Tibial nerve (tissue), 4 donors: Measurements from ENCODE around the gene CSNK2B. TPM values are rescaled to one million over a fixed set of nuclear protein-coding genes. Genes with fewer than 3 reads are reported as not detected.

ENCODE experiments used
- DNase-seq, 2 donors: peaks; one replicate each; pipeline ENCODE4 v3.0.0-alpha.2; 2019; ENCODE audit warnings: low spot score in 2 of 2
- H3K27ac ChIP-seq, 4 donors: fragments of 200-600 bp; sonication (generic) in 3 of 4; one replicate each; pipeline ENCODE4 v1.5.1; 2017 to 2019; ENCODE audit warnings: mild to moderate bottlenecking in 1 of 4
- H3K27me3 ChIP-seq, 2 donors: fragments of 200-600 bp; sonication (generic) in 1 of 2; one replicate each; pipeline versions ENCODE4 v1.5.1 to v1.6.0; 2017 to 2019
- H3K36me3 ChIP-seq, 3 donors: fragments of 200-600 bp; sonication (generic); one replicate each; pipeline ENCODE4 v1.5.1; 2018 to 2019
- H3K4me1 ChIP-seq, 4 donors: fragments of 200-600 bp; sonication (generic) in 3 of 4; one replicate each; pipeline ENCODE4 v1.5.1; 2017 to 2019
- H3K4me3 ChIP-seq, 4 donors: fragments of 200-600 bp; sonication (generic) in 3 of 4; one replicate each; pipeline ENCODE4 v1.5.1; 2017 to 2019; ENCODE audit warnings: mild to moderate bottlenecking in 1 of 4, moderate library complexity in 1 of 4
- H3K9me3 ChIP-seq, 4 donors: fragments of 200-600 bp; sonication (generic) in 3 of 4; one replicate each; pipeline ENCODE4 v1.5.1; 2017 to 2019
- CTCF ChIP-seq, 5 experiments: fragments of 200-600 bp in 3 of 5; fragments of 450-650 bp in 2 of 5; sonication (generic) in 3 of 5; IDR thresholded peaks; one replicate each; pipeline ENCODE4 v1.5.1; 2016 to 2019; ENCODE audit warnings: antibody characterized with exemption in 5 of 5, mild to moderate bottlenecking in 3 of 5, moderate library complexity in 2 of 5
- EP300 ChIP-seq, 2 donors: sonication (generic); formaldehyde crosslinking; IDR thresholded peaks; one replicate each; pipeline ENCODE4 v1.6.1; 2017; ENCODE audit warnings: antibody characterized with exemption in 2 of 2, mild to moderate bottlenecking in 1 of 2
- POLR2A ChIP-seq, 2 donors: fragments of 450-650 bp; IDR thresholded peaks; one replicate each; pipeline ENCODE4 v1.6.1; 2017; ENCODE audit warnings: antibody characterized with exemption in 2 of 2, mild to moderate bottlenecking in 2 of 2, moderate library complexity in 2 of 2
- WGBS, 2 donors: methylation state at CpG; one replicate each; pipeline ENCODE4 v1.1.5; 2018; 5-methylcytosine and 5-hydroxymethylcytosine counted together
- total RNA-seq, 4 donors: library from RNA; depleted of rRNA; stranded (reverse); fragments of >200 nt; gene quantifications; one replicate each; pipeline ENCODE4 v1.1.0, GENCODE V29; 2016

Gene CSNK2B
- total RNA-seq, 4 donors from 2014 or later = 183 to 207 (median 188) TPM

DNA sequence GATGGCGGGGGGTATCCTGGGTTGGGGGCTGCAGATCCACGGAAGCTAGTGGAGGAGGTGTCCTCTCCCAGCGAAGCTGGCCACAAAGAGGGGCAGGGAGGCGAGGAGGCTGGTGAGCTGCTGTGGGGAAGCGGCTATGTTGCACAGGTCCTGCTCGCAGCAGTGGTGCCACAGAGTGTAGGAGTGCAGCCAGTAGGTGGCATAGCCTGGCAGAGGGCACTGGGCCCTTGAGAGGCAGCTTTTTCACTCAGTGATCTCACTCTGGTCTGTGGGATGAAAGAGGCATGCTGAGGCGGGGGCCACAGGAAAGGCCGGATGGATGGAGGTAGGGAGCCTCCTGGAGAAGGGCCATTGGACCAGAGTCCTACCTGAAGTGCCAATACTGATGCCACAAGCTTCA is 46.4 kb downstream of the CSNK2B start:
- H3K9me3 ChIP-seq = no peaks in the 10 kb centered on the region
- WGBS, 2 donors = 79% methylated on average over 8 of the region's 8 CpGs
- H3K27me3 ChIP-seq = no peaks in the 10 kb centered on the region
- no peak overlapping the region for H3K4me3 ChIP-seq
- DNase-seq = no peak
- H3K36me3 ChIP-seq = no peaks in the 10 kb centered on the region
- H3K4me1 ChIP-seq = peaks cover 0 to 7% (median 0%) of the 10 kb centered on the region in 4 donors
- no peak overlapping the region for H3K27ac ChIP-seq
- TF ChIP-seq CTCF (IDR thresholded peaks at IDR 0.05) = no peak
- no peak for TF ChIP-seq POLR2A (IDR thresholded peaks at IDR 0.05)
- no peak for TF ChIP-seq EP300 (IDR thresholded peaks at IDR 0.05)

DNA sequence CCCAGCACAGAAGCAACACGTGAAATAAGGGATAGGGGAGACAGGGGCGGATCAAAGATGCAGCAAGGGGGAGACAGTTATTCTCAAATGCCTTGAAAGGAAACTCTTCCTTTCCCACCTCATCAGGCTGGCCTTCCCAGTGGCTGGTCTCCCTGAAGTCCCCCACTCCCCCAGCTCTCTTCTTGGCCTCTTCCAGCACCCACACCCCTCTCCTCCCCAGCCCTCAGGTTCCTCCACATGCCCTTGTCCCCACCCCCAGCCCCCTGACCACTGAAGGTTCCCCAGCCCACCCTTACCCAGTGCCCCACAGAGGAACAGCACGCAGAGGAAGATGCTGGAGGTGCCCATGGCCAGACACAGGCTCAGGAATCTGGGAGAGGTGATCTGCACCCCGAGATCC is 47.6 kb downstream of the CSNK2B start:
- Histone ChIP-seq H3K4me3 (no peak overlapping the region), H3K27me3 (no peaks in the 10 kb centered on the region), H3K9me3 (no peaks in the 10 kb centered on the region), H3K27ac (no peak overlapping the region), H3K4me1 (peaks cover 0 to 7% (median 0%) of the 10 kb centered on the region in 4 donors), H3K36me3 (no peaks in the 10 kb centered on the region)
- TF ChIP-seq POLR2A (IDR thresholded peaks at IDR 0.05) (no peak), EP300 (IDR thresholded peaks at IDR 0.05) (no peak), CTCF (IDR thresholded peaks at IDR 0.05) (no peak)
- DNase-seq = no peak
- WGBS, 2 donors = 51 to 53% methylated on average over 4 of the region's 4 CpGs

GRCh38 chr6:31713991-31714684 is 48.3 kb downstream of the CSNK2B start:
- Histone ChIP-seq H3K27ac (no peak overlapping the region), H3K4me1 (peaks cover 0 to 7% (median 0%) of the 10 kb centered on the region in 4 donors), H3K9me3 (no peaks in the 10 kb centered on the region), H3K27me3 (no peaks in the 10 kb centered on the region), H3K4me3 (no peak overlapping the region), H3K36me3 (no peaks in the 10 kb centered on the region)
- WGBS, 2 donors = 22 to 28% methylated on average over 5 of the region's 5 CpGs
- DNase-seq = no peak
- TF ChIP-seq CTCF (IDR thresholded peaks at IDR 0.05) (no peak), EP300 (IDR thresholded peaks at IDR 0.05) (no peak), POLR2A (IDR thresholded peaks at IDR 0.05) (no peak)

DNA sequence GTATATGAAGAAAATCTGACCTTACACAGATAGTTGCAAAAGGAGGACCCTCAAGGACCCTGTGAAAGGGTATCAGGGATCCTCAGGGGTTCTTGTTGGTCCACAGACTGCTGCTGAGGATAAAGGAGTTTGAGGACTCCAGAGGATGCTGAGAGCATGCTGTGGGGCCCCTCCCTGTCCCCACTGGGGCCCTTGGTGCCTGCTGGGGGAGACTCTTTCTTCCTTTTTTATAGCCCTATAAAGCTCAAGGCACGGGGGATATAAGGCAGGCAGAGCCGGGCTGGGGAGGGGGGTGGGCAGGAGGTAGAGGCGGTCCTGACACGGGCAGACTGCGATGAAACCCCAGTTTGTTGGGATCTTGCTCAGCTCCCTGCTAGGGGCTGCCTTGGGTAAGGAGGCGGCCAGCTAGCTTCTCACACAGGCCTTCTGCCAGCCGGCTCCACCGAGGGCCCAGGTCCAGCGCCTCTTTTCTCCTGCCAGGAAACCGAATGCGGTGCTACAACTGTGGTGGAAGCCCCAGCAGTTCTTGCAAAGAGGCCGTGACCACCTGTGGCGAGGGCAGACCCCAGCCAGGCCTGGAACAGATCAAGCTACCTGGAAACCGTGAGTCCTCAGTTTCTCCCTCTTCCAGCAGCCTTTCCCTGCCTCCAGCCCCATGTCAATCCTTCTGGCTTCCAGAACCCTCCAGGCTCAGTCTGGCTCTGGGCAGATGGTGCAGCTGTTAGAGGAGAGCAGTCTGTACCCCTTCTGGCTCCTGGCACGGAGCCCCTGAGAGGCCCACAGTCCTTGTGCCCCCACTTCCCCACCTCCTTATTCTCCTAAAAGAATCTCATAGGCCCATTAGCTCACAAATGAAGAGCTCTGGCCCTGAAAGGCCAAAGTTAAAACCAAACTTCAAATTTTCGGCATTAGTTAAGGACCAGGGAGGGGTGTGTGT is 49.4 kb downstream of the CSNK2B start, which contains the start of gene LY6G6D:
LY6G6D (plus strand) TSS at position 327 of the 937 bp plus-strand sequence; CDS start at position 335, 8 bp downstream.
- H3K4me3 ChIP-seq = no peak within 1 kb of the TSS
- 58 to 66% methylated on average over 14 to 16 of the region's 16 CpGs for WGBS, 2 donors
- TF ChIP-seq EP300 (IDR thresholded peaks at IDR 0.05) (no peak), POLR2A (IDR thresholded peaks at IDR 0.05) (no peak), CTCF (IDR thresholded peaks at IDR 0.05) (no peak)
- H3K9me3 ChIP-seq = no peaks in the 10 kb centered on the region
- no peak for DNase-seq
- no peaks in the 10 kb centered on the region for H3K27me3 ChIP-seq
- no peaks in the 10 kb centered on the region for H3K36me3 ChIP-seq
- no peak within 1 kb of the TSS for H3K27ac ChIP-seq
- H3K4me1 ChIP-seq = peaks cover 0 to 7% (median 0%) of the 10 kb centered on the region in 4 donors
